ENCODE results near the gene ARMC5.

ARMC5 gene

GRCh38 chr16:31471241-31471874 lies 12.1 kb downstream of the ARMC5 start:
- Histone ChIP-seq H3K9me3 (ENCODE audit: low read depth, low read length) (no peaks in the 10 kb centered on the region), H3K9ac (ENCODE audit: insufficient read length) (no peak overlapping the region), H3K27ac (no peak overlapping the region), H3K4me3 (no peak overlapping the region), H3K36me3 (ENCODE audit: insufficient read depth, low read length) (no peaks in the 10 kb centered on the region)
- no peak for TF ChIP-seq EZH2 (IDR thresholded peaks at IDR 0.05)
- no peak for TF ChIP-seq POLR2AphosphoS5 (IDR thresholded peaks at IDR 0.05; ENCODE audit: borderline replicate concordance, low read depth, low read length)
- no peak for TF ChIP-seq FOXP2 (optimal IDR thresholded peaks at IDR 0.05; ENCODE audit: control extremely low read depth, extremely low read length, insufficient read depth)
- DNase-seq (ENCODE audit: low read depth, low spot score), result no peak

DNA sequence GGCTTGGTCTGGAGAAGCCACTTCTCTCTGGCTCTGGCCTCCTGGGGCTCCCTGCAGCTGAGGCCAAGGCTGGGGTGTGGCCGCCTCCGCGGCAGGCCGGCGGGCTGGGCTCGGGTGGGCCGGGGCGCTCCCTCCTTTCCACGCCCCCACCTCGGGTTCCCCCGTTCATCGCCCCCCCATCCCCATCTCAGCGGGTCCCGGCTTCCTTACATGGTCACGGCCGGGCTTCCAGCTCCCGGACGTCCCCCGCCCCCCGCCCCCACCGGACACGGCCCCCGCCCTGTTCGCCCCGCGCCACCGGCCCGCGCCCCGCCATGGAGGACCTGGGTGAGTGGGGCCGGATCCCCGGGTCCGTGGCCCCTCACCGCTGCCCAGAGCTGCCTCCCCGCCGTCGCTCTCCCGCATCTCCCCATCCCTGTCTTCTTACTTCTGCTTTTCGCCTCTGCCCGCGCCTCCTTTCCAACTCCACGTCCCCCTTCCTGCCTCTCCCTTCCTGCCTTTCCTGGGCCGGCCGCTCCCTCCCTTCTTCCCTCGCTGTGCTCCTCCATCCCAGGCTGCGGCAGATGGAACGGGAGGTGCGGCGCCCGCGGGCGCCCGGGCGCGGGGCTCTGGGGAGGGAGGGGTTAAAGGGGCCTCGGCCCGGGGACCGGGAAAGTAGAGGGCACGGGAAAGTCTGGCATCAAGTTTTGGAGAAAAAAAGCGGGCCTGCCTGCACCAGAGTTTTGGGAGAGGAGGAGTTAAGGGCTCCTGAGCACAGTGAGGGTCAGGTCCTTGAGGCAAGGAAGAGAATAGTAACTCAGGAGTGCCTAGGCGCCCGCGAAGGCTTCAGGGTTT lies 12.8 kb downstream of the ARMC5 start, which contains the start of gene TGFB1I1:
TGFB1I1 (plus strand) TSS at position 278 of the 834 bp plus-strand sequence; CDS start at position 315, 37 bp downstream.
- Histone ChIP-seq H3K9me3 (ENCODE audit: low read depth, low read length) (no peaks in the 10 kb centered on the region), H3K9ac (ENCODE audit: insufficient read length) (no peak within 1 kb of the TSS), H3K36me3 (ENCODE audit: insufficient read depth, low read length) (no peaks in the 10 kb centered on the region), H3K27ac (no peak within 1 kb of the TSS), H3K4me3 (no peak within 1 kb of the TSS)
- no peak for DNase-seq (ENCODE audit: low read depth, low spot score)
- TF ChIP-seq FOXP2 (optimal IDR thresholded peaks at IDR 0.05; ENCODE audit: control extremely low read depth, extremely low read length, insufficient read depth) (no peak), EZH2 (IDR thresholded peaks at IDR 0.05) (no peak), POLR2AphosphoS5 (IDR thresholded peaks at IDR 0.05; ENCODE audit: borderline replicate concordance, low read depth, low read length) (no peak)

GRCh38 chr16:31472709-31473203 lies 13.5 kb downstream of the ARMC5 start:
- TF ChIP-seq FOXP2 (optimal IDR thresholded peaks at IDR 0.05; ENCODE audit: control extremely low read depth, extremely low read length, insufficient read depth) (no peak), POLR2AphosphoS5 (IDR thresholded peaks at IDR 0.05; ENCODE audit: borderline replicate concordance, low read depth, low read length) (no peak), EZH2 (IDR thresholded peaks at IDR 0.05) (no peak)
- H3K36me3 ChIP-seq (ENCODE audit: insufficient read depth, low read length), result no peaks in the 10 kb centered on the region
- DNase-seq (ENCODE audit: low read depth, low spot score), result no peak
- H3K9me3 ChIP-seq (ENCODE audit: low read depth, low read length), result no peaks in the 10 kb centered on the region
- H3K9ac ChIP-seq (ENCODE audit: insufficient read length), result no peak overlapping the region
- no peak overlapping the region for H3K4me3 ChIP-seq
- no peak overlapping the region for H3K27ac ChIP-seq

GRCh38 chr16:31473264-31473984 lies 14.1 kb downstream of the ARMC5 start:
- H3K9ac ChIP-seq (ENCODE audit: insufficient read length), result no peak overlapping the region
- no peak overlapping the region for H3K4me3 ChIP-seq
- no peaks in the 10 kb centered on the region for H3K36me3 ChIP-seq (ENCODE audit: insufficient read depth, low read length)
- no peaks in the 10 kb centered on the region for H3K9me3 ChIP-seq (ENCODE audit: low read depth, low read length)
- DNase-seq (ENCODE audit: low read depth, low spot score), result no peak
- H3K27ac ChIP-seq, result no peak overlapping the region
- no peak for TF ChIP-seq POLR2AphosphoS5 (IDR thresholded peaks at IDR 0.05; ENCODE audit: borderline replicate concordance, low read depth, low read length)

DNA sequence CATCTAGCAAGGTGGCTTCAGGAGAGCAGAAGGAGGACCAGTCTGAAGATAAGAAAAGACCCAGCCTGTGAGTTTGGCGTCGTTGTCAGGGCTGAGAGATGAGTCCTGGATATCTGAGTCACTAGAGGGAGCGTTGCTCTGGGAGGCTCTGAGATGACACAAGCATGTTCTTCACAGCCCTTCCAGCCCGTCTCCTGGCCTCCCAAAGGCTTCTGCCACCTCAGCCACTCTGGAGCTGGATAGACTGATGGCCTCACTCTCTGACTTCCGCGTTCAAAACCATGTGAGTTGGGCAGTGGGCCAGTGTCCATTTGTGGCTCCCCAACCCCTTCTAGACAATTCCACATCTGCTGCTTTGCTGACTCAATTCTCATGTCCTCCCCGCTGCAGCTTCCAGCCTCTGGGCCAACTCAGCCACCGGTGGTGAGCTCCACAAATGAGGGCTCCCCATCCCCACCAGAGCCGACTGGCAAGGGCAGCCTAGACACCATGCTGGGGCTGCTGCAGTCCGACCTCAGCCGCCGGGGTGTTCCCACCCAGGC lies 14.9 kb downstream of the ARMC5 start:
- DNase-seq (ENCODE audit: low read depth, low spot score), result no peak
- Histone ChIP-seq H3K4me3 (no peak overlapping the region), H3K36me3 (ENCODE audit: insufficient read depth, low read length) (no peaks in the 10 kb centered on the region), H3K9me3 (ENCODE audit: low read depth, low read length) (no peaks in the 10 kb centered on the region), H3K9ac (ENCODE audit: insufficient read length) (no peak overlapping the region), H3K27ac (no peak overlapping the region)
- TF ChIP-seq EZH2 (IDR thresholded peaks at IDR 0.05) (no peak), FOXP2 (optimal IDR thresholded peaks at IDR 0.05; ENCODE audit: control extremely low read depth, extremely low read length, insufficient read depth) (no peak), POLR2AphosphoS5 (IDR thresholded peaks at IDR 0.05; ENCODE audit: borderline replicate concordance, low read depth, low read length) (no peak)

- TF ChIP-seq POLR2AphosphoS5 (IDR thresholded peaks at IDR 0.05; ENCODE audit: borderline replicate concordance, low read depth, low read length), result no peak
- no peak for TF ChIP-seq FOXP2 (optimal IDR thresholded peaks at IDR 0.05; ENCODE audit: control extremely low read depth, extremely low read length, insufficient read depth)
- no peak for TF ChIP-seq EZH2 (IDR thresholded peaks at IDR 0.05)
- Histone ChIP-seq H3K36me3 (ENCODE audit: insufficient read depth, low read length) (no peaks in the 10 kb centered on the region), H3K27ac (no peak overlapping the region), H3K9ac (ENCODE audit: insufficient read length) (no peak overlapping the region), H3K4me3 (no peak overlapping the region), H3K9me3 (ENCODE audit: low read depth, low read length) (no peaks in the 10 kb centered on the region)
- DNase-seq (ENCODE audit: low read depth, low spot score), result no peak
Measured at GRCh38 chr16:31474773-31475738, 15.8 kb downstream of the ARMC5 start.

DNA sequence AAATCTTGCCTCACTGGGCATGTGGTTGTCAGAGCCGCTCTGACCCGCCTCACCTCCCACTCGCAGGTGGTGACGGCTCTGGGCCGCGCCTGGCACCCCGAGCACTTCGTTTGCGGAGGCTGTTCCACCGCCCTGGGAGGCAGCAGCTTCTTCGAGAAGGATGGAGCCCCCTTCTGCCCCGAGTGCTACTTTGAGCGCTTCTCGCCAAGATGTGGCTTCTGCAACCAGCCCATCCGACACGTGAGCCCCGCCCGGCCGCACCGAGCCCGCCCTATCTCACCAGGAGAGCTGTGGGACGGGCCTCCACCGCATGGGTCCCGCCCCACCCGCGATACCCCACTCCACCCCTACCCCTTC lies 16.6 kb downstream of the ARMC5 start:
- H3K9me3 ChIP-seq (ENCODE audit: low read depth, low read length), result no peaks in the 10 kb centered on the region
- TF ChIP-seq POLR2AphosphoS5 (IDR thresholded peaks at IDR 0.05; ENCODE audit: borderline replicate concordance, low read depth, low read length) (no peak), EZH2 (IDR thresholded peaks at IDR 0.05) (no peak), FOXP2 (optimal IDR thresholded peaks at IDR 0.05; ENCODE audit: control extremely low read depth, extremely low read length, insufficient read depth) (no peak)
- no peak for DNase-seq (ENCODE audit: low read depth, low spot score)
- no peak overlapping the region for H3K27ac ChIP-seq
- H3K4me3 ChIP-seq, result no peak overlapping the region
- H3K36me3 ChIP-seq (ENCODE audit: insufficient read depth, low read length), result no peaks in the 10 kb centered on the region
- no peak overlapping the region for H3K9ac ChIP-seq (ENCODE audit: insufficient read length)

Measured in SK-N-MC (cell line).